GM12874 (cell line): ENCODE results near the gene PRKCQ.

Experiments used
- TF ChIP-seq, protein P1 (sequence below): IDR thresholded peaks from 2 replicates; pipeline ENCODE4 v1.5.1; 2011; ENCODE audit warnings: low read depth, mild to moderate bottlenecking, control low read depth, low read length, moderate library complexity; ENCODE audit not compliant: insufficient read depth

PRKCQ gene

DNA sequence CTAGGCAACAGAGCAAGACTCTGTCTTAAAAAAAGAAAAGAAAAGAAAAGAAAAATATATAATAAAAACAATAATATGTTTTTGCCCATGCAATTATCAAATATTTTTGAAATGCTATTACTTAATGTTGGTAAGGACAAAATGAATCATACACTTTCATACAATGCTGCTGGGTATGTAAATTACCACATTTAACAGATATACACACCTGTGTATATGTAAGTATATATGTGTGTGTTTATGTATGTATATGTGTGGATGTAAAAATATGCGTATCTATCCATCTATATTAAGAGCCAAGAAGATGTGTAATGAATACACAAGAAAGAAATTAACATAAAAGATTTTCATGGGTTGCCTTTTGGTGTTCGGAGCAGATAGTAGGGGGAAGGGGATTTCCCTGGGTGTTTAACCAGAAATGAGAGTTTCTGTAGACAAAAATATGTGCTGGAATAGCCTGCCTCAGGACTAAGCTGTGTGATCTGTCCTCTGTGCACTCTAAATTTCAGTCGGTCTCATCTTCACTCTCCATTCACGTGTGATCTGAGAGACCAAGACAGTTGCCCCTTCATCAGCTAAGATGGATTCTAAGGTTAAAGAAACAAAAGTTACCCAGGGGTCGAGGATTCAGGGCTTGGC lies 61.2 kb downstream of the PRKCQ start:
- TF ChIP-seq, protein P1, sequence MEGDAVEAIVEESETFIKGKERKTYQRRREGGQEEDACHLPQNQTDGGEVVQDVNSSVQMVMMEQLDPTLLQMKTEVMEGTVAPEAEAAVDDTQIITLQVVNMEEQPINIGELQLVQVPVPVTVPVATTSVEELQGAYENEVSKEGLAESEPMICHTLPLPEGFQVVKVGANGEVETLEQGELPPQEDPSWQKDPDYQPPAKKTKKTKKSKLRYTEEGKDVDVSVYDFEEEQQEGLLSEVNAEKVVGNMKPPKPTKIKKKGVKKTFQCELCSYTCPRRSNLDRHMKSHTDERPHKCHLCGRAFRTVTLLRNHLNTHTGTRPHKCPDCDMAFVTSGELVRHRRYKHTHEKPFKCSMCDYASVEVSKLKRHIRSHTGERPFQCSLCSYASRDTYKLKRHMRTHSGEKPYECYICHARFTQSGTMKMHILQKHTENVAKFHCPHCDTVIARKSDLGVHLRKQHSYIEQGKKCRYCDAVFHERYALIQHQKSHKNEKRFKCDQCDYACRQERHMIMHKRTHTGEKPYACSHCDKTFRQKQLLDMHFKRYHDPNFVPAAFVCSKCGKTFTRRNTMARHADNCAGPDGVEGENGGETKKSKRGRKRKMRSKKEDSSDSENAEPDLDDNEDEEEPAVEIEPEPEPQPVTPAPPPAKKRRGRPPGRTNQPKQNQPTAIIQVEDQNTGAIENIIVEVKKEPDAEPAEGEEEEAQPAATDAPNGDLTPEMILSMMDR, result no peak

DNA sequence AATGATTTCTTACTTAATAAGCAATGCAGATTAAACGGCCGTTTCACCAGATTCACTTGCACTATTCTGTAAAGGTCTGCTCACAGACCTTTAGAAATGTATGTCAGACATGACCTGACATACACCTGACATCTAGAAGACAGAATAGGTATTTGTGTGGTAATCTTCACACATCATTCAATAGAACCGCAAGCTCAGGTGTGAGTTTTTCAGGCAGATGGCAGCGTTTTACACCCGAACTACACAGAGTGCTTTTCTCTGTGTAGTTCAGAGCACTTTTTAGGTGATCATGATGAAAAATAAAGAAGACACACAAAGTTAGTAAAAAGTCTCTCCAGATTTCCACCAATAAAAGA lies 63.2 kb downstream of the PRKCQ start:
- TF ChIP-seq, protein P1, result no peak

DNA sequence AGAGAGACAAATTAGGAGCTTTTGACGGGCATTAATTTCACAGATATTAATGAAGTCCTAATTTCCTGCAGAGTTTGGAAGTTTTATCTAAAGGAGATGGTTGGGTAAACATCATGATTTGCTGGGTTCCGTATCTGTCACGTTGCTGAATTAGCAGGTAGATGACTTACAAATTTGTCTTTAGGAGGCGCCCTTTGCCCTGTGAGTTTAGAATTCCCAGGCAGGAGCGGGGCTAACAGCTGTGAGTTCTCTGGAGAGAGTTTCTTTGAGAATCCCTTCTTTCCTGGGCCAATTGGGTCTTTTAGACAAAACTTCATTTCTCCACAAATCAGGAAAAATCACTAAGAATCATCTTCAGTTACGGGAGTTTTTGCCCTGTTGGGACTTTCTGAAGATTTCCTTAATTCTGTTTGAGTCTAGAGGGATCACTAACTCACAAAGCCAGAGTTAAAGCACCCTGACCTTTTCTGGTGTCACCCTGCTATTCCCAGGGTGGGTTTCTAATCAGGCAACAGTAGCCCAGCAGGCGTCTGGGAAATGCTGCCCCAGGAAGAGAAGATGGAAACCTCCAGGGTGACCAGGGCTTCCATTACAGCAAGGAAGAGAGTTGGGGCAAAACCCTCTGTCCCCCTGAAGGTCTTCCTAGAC lies 63.7 kb downstream of the PRKCQ start:
- TF ChIP-seq, protein P1, result no peak

DNA sequence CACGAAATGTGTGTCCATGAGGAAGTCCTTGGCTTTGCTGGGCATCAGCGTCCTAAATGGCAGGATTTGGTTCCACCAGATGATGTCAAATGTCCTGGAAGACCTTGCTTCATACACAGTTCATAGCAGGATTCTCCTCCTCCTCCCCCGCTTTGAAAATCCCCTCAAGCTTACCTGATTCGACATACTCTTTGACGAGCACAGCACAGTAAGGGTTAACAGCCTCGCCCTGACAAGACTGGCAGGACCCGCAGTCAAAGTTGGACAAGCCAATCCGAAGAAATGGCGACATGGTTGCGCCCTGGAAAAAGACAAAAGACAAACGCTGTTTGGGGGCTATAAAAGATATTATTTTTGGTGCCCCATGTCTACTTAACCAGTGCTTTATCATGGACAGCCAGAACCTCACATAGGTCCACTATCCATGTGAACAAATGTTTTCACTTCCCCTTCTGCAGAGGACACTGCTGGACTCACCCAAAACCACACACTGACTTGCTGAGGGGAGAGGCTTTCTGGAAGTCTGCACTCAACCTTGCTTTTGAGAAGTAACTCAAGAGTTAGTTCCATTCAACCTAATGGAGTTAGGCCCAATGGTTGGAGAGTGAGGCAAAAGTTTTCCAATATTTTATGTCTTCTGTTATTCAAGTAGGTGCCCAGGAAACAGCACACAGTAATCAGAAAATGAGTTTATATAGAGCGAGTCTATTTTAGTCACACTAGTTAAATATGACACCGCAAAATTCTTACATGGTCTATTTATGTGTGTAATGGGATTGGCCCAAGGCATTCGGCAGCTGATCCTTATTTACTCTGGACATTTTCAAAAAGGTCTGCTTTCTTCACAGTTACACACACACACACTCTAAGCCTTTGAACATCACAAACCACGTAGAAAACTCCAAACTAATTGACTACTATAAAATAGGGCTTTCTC lies 65.0 kb downstream of the PRKCQ start:
- TF ChIP-seq, protein P1, result no peak

DNA sequence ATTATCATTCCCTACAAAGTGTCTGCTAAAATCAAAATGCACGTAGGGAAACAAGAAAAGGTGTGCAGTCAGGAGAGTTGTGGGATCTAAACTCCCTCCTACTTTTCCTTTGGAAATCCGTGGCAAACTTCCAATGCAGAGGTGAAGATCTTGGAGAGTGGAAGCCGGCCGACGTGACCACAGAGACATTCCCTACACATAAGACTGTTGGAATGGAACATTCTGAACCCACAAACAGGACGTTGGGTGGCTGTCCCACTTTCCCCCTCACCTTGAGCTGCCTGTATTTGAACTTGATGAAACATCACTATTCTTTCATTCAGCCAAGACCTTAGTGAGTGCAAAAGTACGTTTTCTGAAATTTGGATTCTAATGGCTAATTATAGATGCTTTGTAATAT lies 65.9 kb downstream of the PRKCQ start:
- TF ChIP-seq, protein P1, result no peak

DNA sequence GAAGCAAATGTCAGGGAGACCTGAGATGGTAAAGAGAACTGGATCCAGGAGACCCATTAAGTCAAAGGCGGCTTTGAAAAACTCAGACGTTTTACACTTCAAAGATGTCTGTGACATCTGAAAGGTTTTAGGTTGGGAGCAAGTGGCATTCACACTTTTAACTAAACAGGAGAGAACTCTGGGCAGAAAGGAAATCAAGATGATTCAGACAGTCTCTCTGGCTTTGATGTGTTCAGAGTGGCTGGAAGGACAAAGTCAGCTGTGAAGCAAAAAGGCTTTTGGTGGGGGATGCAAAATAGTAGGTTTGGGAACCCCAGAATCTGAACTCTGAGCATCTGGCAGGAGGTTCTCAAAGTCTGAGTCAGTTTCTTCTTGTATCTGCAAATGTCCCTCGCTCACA lies 66.6 kb downstream of the PRKCQ start:
- TF ChIP-seq, protein P1, result no peak

DNA sequence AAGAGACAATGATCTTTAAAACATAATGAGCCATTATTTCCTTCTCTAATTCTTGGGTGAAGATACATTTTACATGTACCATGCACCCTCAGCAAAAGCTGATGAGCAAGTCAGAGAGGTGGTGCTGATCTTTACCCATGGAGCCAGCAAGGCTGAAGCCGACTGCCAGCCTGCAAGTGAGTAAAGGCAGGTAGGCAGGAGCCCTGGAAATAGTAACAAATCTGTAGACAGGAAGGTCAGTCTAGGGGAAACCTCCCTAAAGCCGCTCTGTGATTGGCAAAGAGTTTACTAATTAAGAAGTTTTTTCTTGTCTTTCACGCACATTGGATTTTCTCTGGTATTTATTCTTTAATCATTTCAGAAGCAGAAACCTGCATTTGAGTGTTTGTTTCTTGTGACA lies 67.9 kb downstream of the PRKCQ start:
- TF ChIP-seq, protein P1, result no peak
